Measurements from ENCODE around the gene METTL6.
"Not testable (repeated sequence)": the region's sequence is repeated elsewhere in the genome, so short reads cannot be mapped to it uniquely, and the experiment has no call there.

Gene METTL6

DNA sequence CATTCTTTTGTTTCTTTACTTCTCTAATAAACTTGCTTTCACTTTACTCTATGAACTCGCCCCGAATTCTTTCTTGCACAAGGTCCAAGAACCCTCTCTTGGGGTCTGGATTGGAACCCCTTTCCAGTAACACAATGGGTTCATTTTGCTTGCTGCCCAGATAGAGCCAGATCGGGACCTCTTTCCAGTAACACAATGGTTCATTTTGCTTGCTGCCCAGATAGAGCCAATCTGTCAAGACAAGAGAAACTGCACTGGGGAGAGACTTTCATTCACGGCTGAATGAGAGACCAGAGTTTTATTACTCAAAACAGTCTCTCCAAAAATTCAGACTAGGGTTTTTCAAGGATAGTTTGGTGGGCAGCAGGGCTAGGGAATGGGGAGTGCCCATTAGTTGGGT lies 25.4 kb downstream of the METTL6 start:
- no peak for FAIRE-seq

DNA sequence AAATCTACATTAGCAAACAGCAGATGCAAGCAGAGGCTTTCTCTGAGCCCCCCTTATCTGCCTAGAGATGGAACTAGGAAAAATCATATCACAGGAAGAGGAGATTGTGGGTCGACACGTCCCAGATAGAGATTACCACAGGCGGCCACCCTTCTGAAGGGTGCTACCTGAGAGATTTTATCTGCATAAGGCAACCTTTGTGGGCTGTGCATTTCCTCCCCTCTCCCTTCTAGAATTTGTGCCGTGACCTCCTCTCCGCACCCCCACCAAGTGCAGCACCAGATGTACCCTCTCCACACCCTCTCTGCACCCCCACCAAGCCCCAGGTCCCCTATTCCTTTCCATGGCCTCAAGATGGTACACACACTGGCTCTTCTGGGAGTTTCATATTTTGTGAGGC lies 27.4 kb downstream of the METTL6 start:
- no peak for FAIRE-seq

DNA sequence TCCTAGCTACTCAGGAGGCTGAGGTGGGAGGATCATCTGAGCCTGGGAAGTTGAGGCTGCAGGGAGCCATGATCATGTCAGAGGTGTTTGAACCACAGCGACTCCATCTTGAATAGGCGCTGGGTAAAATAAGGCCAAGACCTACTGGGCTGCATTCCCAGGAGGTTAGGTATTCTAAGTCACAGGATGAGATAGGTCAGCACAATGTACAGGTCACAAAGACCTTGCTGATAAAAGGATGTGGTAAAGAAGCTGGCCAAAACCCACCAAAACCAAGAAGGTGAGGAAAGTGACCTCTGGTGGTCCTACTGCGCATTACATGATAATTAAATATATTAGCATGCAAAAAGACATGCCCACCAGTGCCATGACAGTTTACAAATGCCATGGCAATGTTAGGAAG lies 28.6 kb downstream of the METTL6 start:
- not testable (repeated sequence) for FAIRE-seq

DNA sequence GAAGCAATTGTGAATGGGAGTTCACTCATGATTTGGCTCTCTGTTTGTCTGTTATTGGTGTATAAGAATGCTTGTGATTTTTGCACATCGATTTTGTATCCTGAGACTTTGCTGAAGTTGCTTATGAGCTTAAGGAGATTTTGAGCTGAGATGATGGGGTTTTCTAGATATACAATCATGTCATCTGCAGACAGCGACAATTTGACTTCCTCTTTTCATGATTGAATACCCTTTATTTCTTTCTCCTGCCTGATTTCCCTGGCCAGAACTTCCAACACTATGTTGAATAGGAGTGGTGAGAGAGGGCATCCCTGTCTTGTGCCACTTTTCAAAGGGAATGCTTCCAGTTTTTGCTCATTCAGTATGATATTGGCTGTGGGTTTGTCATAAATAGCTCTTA lies 34.1 kb downstream of the METTL6 start:
- not testable (repeated sequence) for FAIRE-seq

DNA sequence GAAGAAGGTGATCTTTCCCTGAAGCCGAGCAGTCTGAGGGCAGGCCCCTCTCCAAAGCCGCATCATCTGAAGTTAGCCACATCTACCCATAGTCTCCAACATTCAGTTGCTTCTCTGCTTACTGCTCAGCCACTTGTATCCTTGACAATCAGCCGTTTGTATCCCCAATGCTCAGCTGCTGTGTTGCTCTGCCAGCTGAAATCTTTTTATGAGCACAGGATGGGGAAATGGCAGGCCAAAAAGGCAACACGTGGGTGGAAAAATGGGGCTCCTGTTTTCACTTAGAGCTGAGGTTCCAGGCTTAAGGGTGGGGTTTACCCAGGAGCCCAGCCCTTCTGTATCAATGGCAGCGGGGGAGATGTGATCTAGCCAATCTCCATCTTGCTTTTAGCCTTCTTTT lies 36.3 kb downstream of the METTL6 start:
- FAIRE-seq: no peak

DNA sequence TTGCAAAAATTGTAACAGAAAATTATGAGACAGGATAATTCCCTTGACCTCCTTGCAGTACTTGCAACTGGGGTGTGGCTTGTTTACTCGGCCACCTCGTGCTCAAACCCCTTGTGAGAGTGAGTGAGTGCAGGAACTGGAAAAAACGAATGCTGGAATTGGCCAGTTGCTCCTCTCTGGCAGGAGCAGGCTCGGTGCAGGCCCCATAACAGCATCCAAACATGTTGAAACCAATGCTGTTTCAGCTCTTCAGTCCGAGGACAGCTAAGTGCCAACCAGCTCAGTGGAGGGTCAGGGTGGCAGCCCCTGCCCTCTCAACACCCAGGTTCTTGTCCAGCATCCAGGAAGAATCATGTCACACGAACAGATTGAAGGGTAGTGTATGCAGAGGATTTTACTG lies 36.9 kb downstream of the METTL6 start:
- FAIRE-seq: no peak

DNA sequence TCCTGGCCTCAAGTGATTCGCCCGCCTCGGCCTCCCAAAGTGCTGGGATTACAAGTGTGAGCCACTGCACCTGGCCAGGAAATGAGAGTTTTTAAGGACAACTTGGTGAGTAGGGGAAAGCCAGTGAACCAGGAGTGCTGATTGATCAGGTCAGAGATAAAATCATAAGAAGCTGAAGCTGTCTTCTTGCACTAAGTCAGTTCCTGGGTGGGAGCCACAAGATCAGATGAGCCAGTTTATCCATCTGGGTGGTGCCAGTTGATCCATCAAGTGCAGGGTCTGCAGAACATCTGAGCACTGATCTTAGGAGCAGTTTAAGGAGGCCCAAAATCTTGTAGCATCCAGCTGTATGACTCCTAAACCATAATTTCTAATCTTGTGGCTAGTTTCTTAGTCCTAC lies 39.0 kb downstream of the METTL6 start:
- not testable (repeated sequence) for FAIRE-seq

DNA sequence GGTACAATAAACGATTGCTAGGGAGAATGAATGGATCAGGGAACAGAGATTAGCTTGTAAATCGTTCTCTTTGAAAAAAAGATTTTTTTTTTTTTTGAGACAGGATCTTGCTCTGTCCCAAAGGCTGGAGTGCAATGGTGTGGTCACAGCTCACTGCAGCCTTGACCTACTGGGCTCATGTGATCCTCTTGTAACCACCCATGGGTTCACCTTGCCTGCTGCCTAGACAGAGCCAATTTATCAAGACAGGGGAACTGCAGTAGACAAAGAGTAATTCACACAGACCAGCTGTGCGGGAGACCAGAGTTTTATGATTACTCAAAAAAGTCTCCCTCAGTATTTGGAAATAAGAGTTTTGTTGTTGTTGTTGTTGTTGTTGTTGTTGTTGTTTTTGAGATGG lies 39.6 kb downstream of the METTL6 start:
- FAIRE-seq: no peak

DNA sequence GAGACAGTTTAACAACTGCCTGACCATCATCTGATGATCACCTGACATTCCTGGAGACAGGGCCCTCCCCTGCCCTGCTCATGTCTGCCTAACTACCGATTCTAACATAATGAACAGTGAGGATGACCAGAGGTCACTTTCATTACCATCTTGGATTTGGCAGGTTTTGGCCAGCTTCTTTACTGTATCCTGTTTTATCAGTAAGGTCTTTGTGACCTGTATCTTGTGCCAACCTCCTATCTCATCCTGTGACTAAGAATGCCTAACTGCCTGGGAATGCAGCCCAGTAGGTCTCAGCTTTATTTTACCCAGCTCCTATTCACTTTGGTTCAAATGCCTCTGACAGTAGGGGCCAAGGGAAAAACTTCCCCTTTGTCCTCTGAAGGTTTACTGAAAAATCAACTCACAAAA lies 40.2 kb downstream of the METTL6 start:
- FAIRE-seq: no peak

DNA sequence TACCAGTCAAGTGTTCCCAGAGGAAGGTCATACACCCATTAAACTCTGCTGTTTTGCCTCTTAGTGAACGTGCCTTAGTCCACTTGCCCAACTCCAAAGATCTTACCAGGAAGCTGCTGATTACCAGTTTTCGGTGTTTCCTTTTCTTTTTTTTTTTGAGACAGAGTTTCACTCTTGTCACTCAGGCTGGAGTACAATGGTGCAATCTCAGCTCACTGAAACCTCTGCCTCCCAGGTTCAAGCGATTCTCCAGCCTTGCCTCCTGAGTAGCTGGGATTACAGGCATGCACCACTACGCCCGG lies 40.7 kb downstream of the METTL6 start:
- not testable (repeated sequence) for FAIRE-seq

DNA sequence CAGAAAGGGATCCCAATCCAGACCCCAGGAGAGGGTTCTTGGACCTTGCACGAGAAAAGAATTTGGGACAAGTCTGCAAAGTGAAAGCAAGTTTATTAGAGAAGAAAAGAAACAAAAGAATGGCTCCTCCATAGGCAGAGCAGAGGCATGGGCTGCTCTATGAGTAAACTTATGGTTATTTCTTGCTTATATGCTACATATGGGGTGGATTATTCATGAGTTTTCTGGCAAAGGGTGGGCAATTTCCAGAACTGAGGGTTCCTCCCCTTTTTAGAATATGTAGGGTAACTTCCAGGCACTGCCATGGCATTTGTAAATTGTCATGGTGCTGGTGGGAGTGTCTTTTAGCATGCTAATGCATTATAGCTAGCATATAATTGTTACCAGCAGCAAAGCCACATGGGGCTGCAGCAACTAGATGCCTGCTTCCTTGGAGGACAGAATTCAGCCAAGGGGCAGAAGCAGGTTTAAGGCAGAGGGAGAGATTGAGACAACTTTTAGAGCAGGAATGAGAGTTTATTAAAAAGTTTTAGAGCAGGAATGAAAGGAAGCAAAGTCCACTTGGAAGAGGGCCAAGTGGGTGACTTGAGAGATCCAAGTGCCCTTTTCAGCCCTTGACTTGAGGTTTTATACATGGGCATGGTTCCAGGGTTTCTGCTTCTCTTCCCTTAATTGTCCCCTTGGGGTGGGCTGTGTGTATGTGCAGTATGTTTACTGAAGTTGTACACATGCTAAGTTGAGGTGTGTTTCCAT lies 41.3 kb downstream of the METTL6 start:
- FAIRE-seq: no peak

DNA sequence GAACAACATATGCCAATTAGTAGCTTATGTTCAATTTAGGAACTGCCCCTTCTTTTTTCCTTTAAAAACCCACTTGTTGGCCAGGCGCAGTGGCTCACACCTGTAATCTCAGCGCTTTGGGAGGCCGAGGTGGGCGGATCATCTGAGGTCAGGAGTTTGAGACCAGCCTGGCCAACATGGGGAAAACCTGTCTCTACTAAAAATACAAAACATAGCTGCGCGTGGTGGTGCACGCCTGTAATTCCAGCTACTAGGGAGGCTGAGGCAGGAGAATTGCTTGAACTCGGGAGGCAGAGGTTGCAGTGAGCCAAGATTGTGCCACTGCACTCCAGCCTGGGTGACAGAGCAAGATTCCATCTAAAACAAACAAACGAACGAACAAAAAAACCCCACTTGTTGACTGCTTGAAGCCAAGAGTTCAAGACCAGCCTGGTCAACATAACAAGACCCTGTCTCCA lies 42.1 kb downstream of the METTL6 start:
- FAIRE-seq: not testable (repeated sequence)

DNA sequence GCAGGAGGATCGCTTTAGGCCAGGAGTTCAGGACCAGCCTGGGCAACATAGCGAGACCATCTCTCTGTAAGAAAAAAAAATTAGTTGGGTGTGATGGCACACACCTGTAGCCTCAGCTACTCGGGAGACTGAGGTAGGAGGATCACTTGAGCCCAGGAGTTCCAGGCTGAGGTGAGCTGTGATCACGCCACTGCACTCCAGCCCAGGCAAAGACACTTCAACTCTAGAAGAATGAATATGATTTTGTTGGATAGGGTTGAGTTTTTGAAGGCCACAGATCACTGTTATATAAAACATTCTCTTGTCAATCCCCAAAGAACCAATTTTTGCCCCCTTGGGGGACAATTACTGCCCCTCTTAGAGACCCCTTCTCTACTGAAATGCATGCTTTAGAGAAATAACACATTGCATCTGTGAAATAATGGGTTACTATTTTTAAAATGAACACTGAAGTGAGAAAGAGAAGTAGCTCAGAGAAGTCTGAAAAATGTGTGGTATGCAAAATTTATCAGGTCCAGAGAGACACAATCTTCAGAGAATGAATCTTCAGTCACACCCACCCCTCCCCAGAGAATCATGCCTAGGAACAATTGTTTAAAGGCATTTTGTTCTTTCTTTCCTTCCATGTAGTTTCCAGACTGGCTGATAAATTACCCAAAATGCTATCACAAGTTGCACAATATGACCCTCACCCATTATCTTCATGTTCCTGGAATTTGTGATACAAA lies 42.7 kb downstream of the METTL6 start:
- no peak for FAIRE-seq

DNA sequence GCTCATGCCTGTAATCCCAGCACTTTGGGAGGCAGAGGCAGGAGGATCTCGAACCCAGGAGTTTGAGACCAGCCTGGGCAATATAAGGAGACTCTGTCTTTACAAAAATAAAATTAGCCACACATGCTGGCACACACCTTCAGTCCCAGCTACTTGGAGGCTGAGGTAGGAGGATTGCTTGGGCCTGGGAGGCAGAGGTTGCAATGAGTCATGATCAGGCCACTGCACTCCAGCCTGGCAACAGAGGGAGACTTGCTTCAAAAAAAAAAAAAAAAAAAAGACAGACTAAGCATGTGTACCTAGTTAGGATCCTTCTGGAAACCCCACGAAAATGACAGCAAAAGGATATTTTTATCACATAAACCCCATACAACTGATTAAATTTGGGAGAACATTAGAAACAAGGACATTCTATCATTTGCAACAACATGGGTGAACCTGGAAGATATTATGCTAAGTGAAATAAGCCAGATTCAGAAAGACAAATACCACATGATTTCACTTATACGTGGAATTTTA lies 44.9 kb downstream of the METTL6 start:
- FAIRE-seq: no peak

DNA sequence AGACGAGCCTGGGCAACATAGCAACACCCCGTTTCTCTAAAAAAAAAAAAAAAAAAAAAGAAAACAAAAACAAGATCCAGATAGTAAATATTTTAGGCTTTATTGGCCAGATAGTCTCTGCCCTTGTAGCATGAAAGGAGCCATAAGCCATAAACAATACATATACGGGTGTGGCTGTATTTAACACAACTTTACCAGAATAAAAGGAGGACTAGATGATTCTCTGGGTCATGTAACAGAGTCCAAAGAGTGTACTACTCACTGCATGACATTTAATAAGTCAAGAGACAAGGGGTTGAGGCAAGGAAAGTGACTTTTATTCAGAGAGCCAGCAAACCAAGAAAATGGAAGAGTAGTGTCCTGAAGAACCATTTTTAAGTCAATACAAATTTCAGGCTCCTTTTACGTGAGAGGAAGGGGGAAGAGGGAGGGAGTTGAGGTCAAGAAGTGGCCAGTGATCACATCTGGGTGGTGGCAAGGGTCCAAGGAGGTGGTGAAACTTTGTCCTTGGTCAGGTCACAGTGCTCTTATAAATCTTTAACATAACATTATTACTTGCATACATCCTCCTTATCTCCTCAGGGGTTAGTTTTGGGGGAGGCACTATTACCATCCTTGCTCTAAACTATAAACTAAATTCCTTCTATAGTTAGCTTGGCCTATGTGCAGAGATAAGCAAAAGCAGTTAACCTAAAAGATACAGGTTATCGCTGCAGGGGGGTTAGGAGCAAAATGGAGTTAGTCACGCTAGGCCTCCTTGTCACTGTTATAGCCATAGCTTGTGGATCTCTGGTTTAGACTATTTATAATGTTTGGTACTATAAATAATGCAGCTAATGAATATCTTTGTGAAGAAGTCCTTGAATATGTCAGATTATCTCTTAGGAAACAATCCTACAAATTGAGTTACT lies 46.1 kb downstream of the METTL6 start:
- no peak for FAIRE-seq

DNA sequence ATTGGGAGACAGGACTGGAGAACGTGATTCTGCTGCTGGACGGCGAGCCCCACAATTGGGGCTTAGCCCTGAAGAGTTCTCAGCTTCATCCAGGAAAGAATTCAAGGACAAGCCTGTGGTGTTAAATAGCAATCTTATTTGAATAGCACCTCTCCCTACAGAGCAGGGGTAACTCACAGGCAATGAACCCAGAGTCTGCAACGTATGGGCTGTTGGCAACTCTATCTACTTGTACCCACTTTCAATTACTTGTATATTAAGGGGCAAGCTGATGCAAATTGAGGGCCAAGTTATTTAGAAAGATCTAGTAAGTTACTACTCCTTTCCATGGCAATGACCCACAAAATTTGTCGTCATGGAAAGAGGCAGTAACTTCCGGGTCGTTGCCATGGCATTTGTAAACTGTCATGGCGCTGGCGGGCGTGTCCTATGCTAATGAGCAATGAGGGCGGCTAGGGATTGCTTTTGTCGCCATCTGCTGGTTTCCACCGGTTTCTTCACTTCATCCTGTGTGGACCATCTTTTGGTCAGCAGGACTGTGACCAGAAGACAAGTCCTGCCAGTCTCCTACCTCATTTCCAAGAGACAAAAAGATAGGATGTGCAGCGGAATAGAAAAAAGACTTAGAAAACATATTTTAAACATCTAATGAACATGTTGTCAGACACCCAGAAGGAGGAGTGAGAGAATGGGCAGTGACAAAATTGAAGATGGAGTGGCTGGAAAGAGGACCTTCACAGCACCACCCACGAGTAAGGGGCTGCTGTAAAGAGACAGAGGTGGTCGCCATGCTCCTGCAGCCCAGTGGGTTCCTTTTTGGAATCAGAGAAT lies 49.2 kb downstream of the METTL6 start:
- peak; percentile 80 for FAIRE-seq

DNA sequence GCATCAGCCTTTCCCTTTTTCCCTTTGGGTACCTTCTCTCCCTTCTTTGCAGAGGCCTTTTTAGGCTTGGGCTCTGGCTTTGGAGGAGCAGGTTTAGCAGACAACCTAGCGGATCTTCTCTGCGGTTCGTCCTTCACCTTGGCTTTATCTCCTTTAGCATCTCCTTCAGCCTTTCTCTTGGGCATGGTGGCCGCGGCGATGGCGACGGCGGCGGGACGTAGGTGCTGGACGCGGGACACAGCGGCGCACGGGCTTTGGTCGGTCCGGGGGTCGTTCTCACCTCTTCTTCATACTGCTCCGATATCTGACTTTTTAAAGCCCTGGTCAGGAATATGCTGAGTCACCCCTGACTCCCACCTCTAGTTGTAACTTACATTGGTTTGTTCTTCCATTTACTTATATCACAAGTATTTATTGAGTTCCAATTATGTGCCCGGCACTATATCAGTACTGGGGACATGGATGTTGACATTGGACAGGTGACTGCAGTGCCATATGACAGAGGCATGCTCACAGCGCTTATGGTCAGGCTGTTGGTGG lies 51.8 kb downstream of the METTL6 start:
- FAIRE-seq: no peak

DNA sequence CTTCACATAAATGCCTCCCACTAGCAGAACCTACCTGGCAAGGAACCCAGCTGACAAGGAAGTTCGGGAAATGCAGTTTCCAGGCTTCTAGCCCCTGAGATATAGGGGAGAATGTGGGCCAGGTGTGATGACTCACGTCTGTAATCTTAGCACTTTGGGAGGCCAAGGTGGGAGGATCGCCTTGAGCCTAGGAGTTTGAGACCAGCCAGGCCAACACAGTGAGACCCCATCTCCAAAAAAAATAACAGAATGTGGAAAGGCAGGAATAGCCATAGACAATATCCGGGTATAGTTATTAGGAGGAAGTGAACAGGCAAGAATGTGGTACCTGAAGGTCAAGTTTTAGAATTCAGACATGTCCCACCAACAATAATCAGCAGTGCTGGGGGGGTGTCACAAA lies 54.4 kb downstream of the METTL6 start:
- FAIRE-seq: no peak

DNA sequence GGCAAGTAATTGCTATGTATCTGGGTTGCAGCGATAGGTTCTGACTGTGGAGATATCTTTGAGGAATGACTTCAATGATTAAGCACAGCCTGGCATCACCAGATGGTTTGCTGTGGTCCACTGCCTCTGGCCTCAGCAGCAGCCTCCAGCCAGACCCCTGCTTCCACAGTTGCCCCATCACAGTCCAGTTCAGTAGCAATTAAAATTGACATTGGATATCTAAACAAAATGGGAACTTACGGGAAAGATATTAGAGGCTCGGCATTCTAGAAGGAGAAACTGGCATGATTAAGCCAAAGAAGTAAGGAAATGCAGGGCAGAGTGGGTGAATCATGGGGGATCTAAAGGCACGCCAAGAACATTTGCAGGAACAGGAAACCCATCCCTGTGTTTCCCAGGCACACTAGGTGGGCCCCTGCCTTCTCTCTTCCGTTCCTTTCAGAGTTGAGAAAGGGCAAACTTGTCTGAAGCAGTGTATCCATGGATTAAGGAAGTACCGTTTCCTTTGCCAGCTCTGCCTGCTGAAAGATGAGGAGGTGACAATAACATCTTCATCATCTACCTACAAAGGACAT lies 58.7 kb downstream of the METTL6 start:
- FAIRE-seq: no peak

DNA sequence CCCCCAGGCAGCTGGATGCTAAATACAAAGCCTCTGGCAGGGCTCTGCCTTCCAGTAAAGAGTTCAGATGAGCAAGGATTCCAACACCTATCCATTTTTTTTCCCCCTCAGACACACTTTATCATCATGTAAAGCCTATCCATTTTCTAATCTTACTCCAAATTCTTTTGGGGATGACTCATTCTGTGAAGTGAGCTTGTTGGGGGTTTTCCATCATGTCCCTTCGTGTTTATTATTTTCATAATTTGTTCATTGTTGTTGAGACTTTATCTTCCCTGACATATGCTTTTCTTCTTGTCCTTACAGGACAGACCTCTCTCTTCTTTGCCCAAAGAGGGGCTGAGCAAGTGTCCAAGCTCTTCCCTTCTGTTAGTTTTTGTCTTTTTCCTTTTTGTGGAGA lies 60.3 kb downstream of the METTL6 start:
- no peak for FAIRE-seq

DNA sequence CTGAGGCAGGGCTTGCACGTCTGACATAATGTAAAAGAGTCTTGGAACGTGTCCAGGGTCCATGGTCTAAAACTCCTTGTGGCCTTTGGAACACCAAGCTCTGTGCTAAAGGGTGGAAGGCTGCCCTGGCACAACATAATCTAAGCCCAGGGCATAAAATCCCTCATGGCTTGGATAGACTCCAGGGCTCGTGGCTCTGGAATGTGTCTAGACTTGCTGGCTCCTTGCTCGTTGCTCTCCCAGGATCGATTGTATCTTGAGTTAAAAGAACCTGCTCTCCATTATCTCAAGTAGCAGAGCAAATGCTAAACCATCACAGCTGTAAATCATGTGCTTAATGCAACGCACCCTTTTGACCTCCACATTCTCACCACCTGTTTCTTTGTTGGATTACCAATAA lies 63.3 kb downstream of the METTL6 start:
- FAIRE-seq: not testable (repeated sequence)

Measured in endometrium (tissue), 2 donors.